HEK293 (cell line): ENCODE results near the gene ZC3H4.
A peak's percentile ranks its signal among the peaks of the same experiment; 100 is the strongest.

ENCODE experiments used
- BCL6B ChIP-seq: fragments of 450-650 bp; formaldehyde crosslinking; IDR thresholded peaks from 2 replicates; pipeline ENCODE4 v1.5.1; 2017; ENCODE audit warnings: missing biosample characterization, missing genetic modification characterization
- CTCF ChIP-seq: fragments of 450-650 bp; formaldehyde crosslinking; IDR thresholded peaks from 2 replicates; pipeline ENCODE4 v1.5.1; 2016; ENCODE audit warnings: missing biosample characterization, missing genetic modification characterization
- GLI2 ChIP-seq: fragments of 450-650 bp; formaldehyde crosslinking; IDR thresholded peaks from 2 replicates; pipeline ENCODE4; 2017; ENCODE audit warnings: missing biosample characterization, missing genetic modification characterization, low read depth, borderline replicate concordance
- HOXC10 ChIP-seq: sonication (generic); formaldehyde crosslinking; IDR thresholded peaks from 2 replicates; pipeline ENCODE4 v1.8.1; 2023; ENCODE audit warnings: mild to moderate bottlenecking, missing genetic modification reagents
- KLF7 ChIP-seq: fragments of 450-650 bp; formaldehyde crosslinking; IDR thresholded peaks from 2 replicates; pipeline ENCODE4 v1.5.1; 2016; ENCODE audit warnings: missing biosample characterization, missing genetic modification characterization, borderline replicate concordance
- MZF1 ChIP-seq: fragments of 450-650 bp; formaldehyde crosslinking; IDR thresholded peaks from 2 replicates; pipeline ENCODE4 v1.5.1; 2017; ENCODE audit warnings: missing biosample characterization, missing genetic modification characterization, borderline replicate concordance
- PBX3 ChIP-seq: sonication (generic); formaldehyde crosslinking; IDR thresholded peaks from 2 replicates; pipeline ENCODE4 v1.8.1; 2022; ENCODE audit warnings: mild to moderate bottlenecking, moderate library complexity, missing genetic modification reagents
- REPIN1 ChIP-seq: fragments of 450-650 bp; formaldehyde crosslinking; IDR thresholded peaks from 2 replicates; pipeline ENCODE4 v1.5.1; 2017; ENCODE audit warnings: missing biosample characterization, missing genetic modification characterization, low read depth
- ZBTB1 ChIP-seq: fragments of 450-650 bp; formaldehyde crosslinking; IDR thresholded peaks from 2 replicates; pipeline ENCODE4 v1.5.1; 2016; ENCODE audit warnings: missing biosample characterization, missing genetic modification characterization
- ZFP69B ChIP-seq: fragments of 450-650 bp; formaldehyde crosslinking; IDR thresholded peaks from 2 replicates; pipeline ENCODE4 v1.5.1; 2016; ENCODE audit warnings: missing biosample characterization, missing genetic modification characterization
- ZIC2 ChIP-seq: fragments of 450-650 bp; formaldehyde crosslinking; IDR thresholded peaks from 2 replicates; pipeline ENCODE4 v1.5.1; 2016; ENCODE audit warnings: missing biosample characterization, missing genetic modification characterization
- ZNF146 ChIP-seq: fragments of 450-650 bp; formaldehyde crosslinking; IDR thresholded peaks from 2 replicates; pipeline ENCODE4 v1.5.1; 2016; ENCODE audit warnings: missing biosample characterization, missing genetic modification characterization
- ZNF16 ChIP-seq: fragments of 450-650 bp; formaldehyde crosslinking; IDR thresholded peaks from 2 replicates; pipeline ENCODE4 v1.5.1; 2016; ENCODE audit warnings: low read depth, missing biosample characterization, missing genetic modification characterization
- ZNF175 ChIP-seq: fragments of 450-650 bp; formaldehyde crosslinking; IDR thresholded peaks from 2 replicates; pipeline ENCODE4 v1.5.1; 2016; ENCODE audit warnings: missing biosample characterization, missing genetic modification characterization
- ZNF19 ChIP-seq: fragments of 450-650 bp; formaldehyde crosslinking; IDR thresholded peaks from 2 replicates; pipeline ENCODE4; 2016; ENCODE audit warnings: missing biosample characterization, missing genetic modification characterization, low read depth
- ZNF280D ChIP-seq: fragments of 450-650 bp; formaldehyde crosslinking; IDR thresholded peaks from 2 replicates; pipeline ENCODE4 v1.5.1; 2016; ENCODE audit warnings: missing biosample characterization, missing genetic modification characterization
- ZNF350 ChIP-seq: fragments of 450-650 bp; formaldehyde crosslinking; IDR thresholded peaks from 2 replicates; pipeline ENCODE4 v1.5.0; 2017; ENCODE audit warnings: missing biosample characterization, mild to moderate bottlenecking, missing genetic modification characterization
- ZNF354C ChIP-seq: fragments of 450-650 bp; formaldehyde crosslinking; IDR thresholded peaks from 2 replicates; pipeline ENCODE4 v1.5.1; 2016; ENCODE audit warnings: missing biosample characterization, missing genetic modification characterization, low read depth, borderline replicate concordance
- ZNF473 ChIP-seq: fragments of 450-650 bp; formaldehyde crosslinking; IDR thresholded peaks from 2 replicates; pipeline ENCODE4 v1.5.1; 2017; ENCODE audit warnings: missing biosample characterization, missing genetic modification characterization
- ZNF518A ChIP-seq: fragments of 450-650 bp; formaldehyde crosslinking; conservative IDR thresholded peaks from 2 replicates; pipeline ENCODE4 v1.5.1; 2016; ENCODE audit warnings: low read depth, missing biosample characterization, missing genetic modification characterization
- ZNF529 ChIP-seq: fragments of 450-650 bp; formaldehyde crosslinking; IDR thresholded peaks from 2 replicates; pipeline ENCODE4 v1.5.1; 2017; ENCODE audit warnings: missing genetic modification characterization, missing biosample characterization; ENCODE audit not compliant: insufficient replicate concordance
- ZNF555 ChIP-seq: fragments of 450-650 bp; formaldehyde crosslinking; conservative IDR thresholded peaks from 2 replicates; pipeline ENCODE4 v1.5.1; 2017; ENCODE audit warnings: missing biosample characterization, mild to moderate bottlenecking, missing genetic modification characterization, inconsistent platforms
- ZNF600 ChIP-seq: fragments of 450-650 bp; formaldehyde crosslinking; IDR thresholded peaks from 2 replicates; pipeline ENCODE4 v1.5.1; 2016; ENCODE audit warnings: missing biosample characterization, missing genetic modification characterization
- ZNF623 ChIP-seq: fragments of 450-650 bp; formaldehyde crosslinking; IDR thresholded peaks from 2 replicates; pipeline ENCODE4 v1.5.1; 2016; ENCODE audit warnings: missing biosample characterization, missing genetic modification characterization
- ZNF670 ChIP-seq: fragments of 450-650 bp; formaldehyde crosslinking; IDR thresholded peaks from 2 replicates; pipeline ENCODE4 v1.5.1; 2016; ENCODE audit warnings: missing biosample characterization, missing genetic modification characterization, low read depth
- ZNF707 ChIP-seq: fragments of 450-650 bp; formaldehyde crosslinking; IDR thresholded peaks from 2 replicates; pipeline ENCODE4 v1.5.1; 2016; ENCODE audit warnings: missing biosample characterization, missing genetic modification characterization
- ZXDB ChIP-seq: fragments of 450-650 bp; formaldehyde crosslinking; IDR thresholded peaks from 2 replicates; pipeline ENCODE4 v1.5.1; 2016; ENCODE audit warnings: missing biosample characterization, missing genetic modification characterization

The ZC3H4 gene

GRCh38 chr19:47112166-47112996, 1.2 kb downstream of the ZC3H4 start (continued):
- TF ChIP-seq ZNF518A (tag by site-specific recombination) (no peak), ZNF707 (tag by site-specific recombination) (no peak), ZNF354C (tag by site-specific recombination) (no peak), ZNF146 (no peak), ZNF473 (tag by site-specific recombination) (no peak), ZNF623 (tag by site-specific recombination) (no peak), ZNF600 (tag by site-specific recombination) (no peak), ZFP69B (tag by site-specific recombination) (peak; percentile 49; the same call in 1 of the 2 replicates), HOXC10 (CRISPR knock-in tag) (0 out of 2 replicates have a peak, but pooled peaks have one; percentile 77), MZF1 (tag by site-specific recombination) (no peak), REPIN1 (no peak), PBX3 (CRISPR knock-in tag) (no peak), ZIC2 (tag by site-specific recombination) (peak; percentile 49), ZNF280D (tag by site-specific recombination) (peak; percentile 85), ZNF16 (tag by site-specific recombination) (no peak), ZNF175 (no peak), GLI2 (tag by site-specific recombination) (no peak), ZNF350 (tag by site-specific recombination) (no peak), BCL6B (tag by site-specific recombination) (no peak), ZXDB (tag by site-specific recombination) (peak; percentile 75), ZNF529 (tag by site-specific recombination) (no peak), ZNF555 (tag by site-specific recombination) (no peak), KLF7 (tag by site-specific recombination) (peak; percentile 81; the same call in 1 of the 2 replicates), ZNF670 (tag by site-specific recombination) (no peak), ZBTB1 (tag by site-specific recombination) (0 out of 2 replicates have a peak, but pooled peaks have one; percentile 63), CTCF (tag by site-specific recombination) (peak; percentile 67), ZNF19 (tag by site-specific recombination) (no peak)
